Fibroblast of lung (primary cell): ENCODE measurements around the gene UBA3. TPM values are rescaled to one million over a fixed set of nuclear protein-coding genes. Genes with fewer than 3 reads are reported as not detected.

Source experiments
- DNase-seq, 2 donors: peaks; one replicate each; pipeline versions ENCODE4 v3.0.0 to v3.0.0-alpha.2; 2010; ENCODE audit warnings: low read depth in 2 of 2
- H2AFZ ChIP-seq: 2 replicates; pipeline ENCODE4 v1.5.1; 2012; ENCODE audit warnings: low read length, control low read depth, inconsistent platforms
- H3K27ac ChIP-seq: 2 replicates; pipeline ENCODE4 v1.5.1; 2011; ENCODE audit warnings: low read length, control low read depth; ENCODE audit not compliant: insufficient read depth
- H3K27me3 ChIP-seq: 2 replicates; pipeline ENCODE4 v1.5.1; 2011; ENCODE audit warnings: mild to moderate bottlenecking, low read length; ENCODE audit not compliant: control insufficient read depth, insufficient read depth
- H3K36me3 ChIP-seq: 2 replicates; pipeline ENCODE4 v1.5.1; 2011; ENCODE audit warnings: low read length; ENCODE audit not compliant: control insufficient read depth, insufficient read depth
- H3K4me1 ChIP-seq: 2 replicates; pipeline ENCODE4 v1.5.1; 2011; ENCODE audit warnings: low read length; ENCODE audit not compliant: control insufficient read depth, insufficient read depth; ENCODE audit errors: extremely low read depth
- H3K4me2 ChIP-seq: 2 replicates; pipeline ENCODE4 v1.5.1; 2011; ENCODE audit warnings: low read length, control low read depth; ENCODE audit not compliant: insufficient read depth; ENCODE audit errors: extremely low read depth
- H3K4me3 ChIP-seq, 4 experiments: fragments of 200-600 bp in 1 of 4; sonication (generic) in 1 of 4; replicated peaks in 1 of 4; 2 replicates each; pipeline ENCODE4 v1.5.1; 2011 to 2016; ENCODE audit warnings: low read length in 4 of 4, low read depth in 3 of 4, mild to moderate bottlenecking in 3 of 4, control low read depth in 2 of 4, inconsistent platforms in 1 of 4, mixed read lengths in 1 of 4; ENCODE audit not compliant: insufficient read depth in 1 of 4; ENCODE audit errors: control extremely low read depth in 1 of 4
- H3K79me2 ChIP-seq: 2 replicates; pipeline ENCODE4 v1.5.1; 2012; ENCODE audit warnings: mild to moderate bottlenecking, low read length, inconsistent platforms; ENCODE audit not compliant: control insufficient read depth, insufficient read depth
- H3K9ac ChIP-seq: 2 replicates; pipeline ENCODE4 v1.5.1; 2011; ENCODE audit warnings: mild to moderate bottlenecking, low read length, control low read depth; ENCODE audit not compliant: insufficient read depth
- H3K9me3 ChIP-seq: 2 replicates; pipeline ENCODE4 v1.5.1; 2012; ENCODE audit warnings: low read depth, low read length; ENCODE audit not compliant: control insufficient read depth, insufficient read depth
- H4K20me1 ChIP-seq: 2 replicates; pipeline ENCODE4 v1.5.1; 2011; ENCODE audit warnings: low read length; ENCODE audit not compliant: control insufficient read depth, insufficient read depth; ENCODE audit errors: extremely low read depth
- EZH2 ChIP-seq: IDR thresholded peaks from 2 replicates; pipeline ENCODE4 v1.5.1; 2012; ENCODE audit warnings: low read length, control low read depth, mild to moderate bottlenecking; ENCODE audit errors: missing control alignments
- polyA plus RNA-seq, 2 donors: library from polyadenylated mRNA; depleted of rRNA in 1 of 2; stranded (reverse) in 1 of 2; unstranded in 1 of 2; fragments of >200 nt; gene quantifications; 2 replicates each; pipeline ENCODE4 v1.2.1, GENCODE V29; 2011 to 2012; ENCODE audit warnings: missing spikeins in 1 of 2
- total RNA-seq: library from RNA; depleted of rRNA; stranded (reverse); fragments of >200 nt; gene quantifications from 2 replicates; pipeline ENCODE4 v1.2.1, GENCODE V29; 2014
- TF ChIP-seq, protein P1 (sequence below), 2 donors: IDR thresholded peaks in 1 of 2; conservative IDR thresholded peaks in 1 of 2; 1 replicate in 1 of 2; 2 replicates in 1 of 2; pipeline ENCODE4 v1.5.1; 2011 to 2012; ENCODE audit warnings: low read length in 2 of 2, control low read depth in 1 of 2, inconsistent platforms in 1 of 2, low read depth in 1 of 2, mild to moderate bottlenecking in 1 of 2

UBA3 gene
- total and polyA plus RNA-seq, 2 donors (not counting 1 experiment from before 2014, with no cell fraction given), result 93.3 to 95.4 TPM

DNA sequence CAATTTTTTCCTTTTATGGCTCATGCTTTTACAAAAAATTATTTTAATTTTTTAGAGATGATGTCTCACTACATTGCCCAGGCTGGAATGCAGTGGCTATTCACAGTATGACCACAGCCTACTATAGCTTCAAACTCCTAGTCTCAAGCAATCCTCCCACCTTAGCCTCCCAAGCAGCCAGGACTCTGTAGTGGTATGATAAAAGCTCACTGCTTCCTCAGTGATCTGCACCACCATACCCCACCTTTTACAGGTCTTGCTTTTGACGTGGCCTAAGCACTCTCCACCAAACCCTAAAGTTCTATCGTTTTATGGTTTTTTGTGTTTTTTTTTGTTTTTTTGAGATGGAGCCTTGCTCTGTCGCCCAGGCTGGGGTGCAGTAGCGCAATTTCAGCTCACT is 14.0 kb downstream of the UBA3 start:
- Histone ChIP-seq H3K4me1 (no peaks in the 10 kb centered on the region), H3K79me2 (peaks cover 2% of the 10 kb centered on the region), H3K9ac (no peak overlapping the region), H3K27ac (no peak overlapping the region), H3K9me3 (no peaks in the 10 kb centered on the region), H4K20me1 (no peaks in the 10 kb centered on the region), H3K4me3 (no peak overlapping the region), H2AFZ (no peak overlapping the region), H3K4me2 (no peak overlapping the region), H3K36me3 (peaks cover 2% of the 10 kb centered on the region), H3K27me3 (no peaks in the 10 kb centered on the region)
- DNase-seq, result no peak
- TF ChIP-seq EZH2, result no peak
- TF ChIP-seq, protein P1, sequence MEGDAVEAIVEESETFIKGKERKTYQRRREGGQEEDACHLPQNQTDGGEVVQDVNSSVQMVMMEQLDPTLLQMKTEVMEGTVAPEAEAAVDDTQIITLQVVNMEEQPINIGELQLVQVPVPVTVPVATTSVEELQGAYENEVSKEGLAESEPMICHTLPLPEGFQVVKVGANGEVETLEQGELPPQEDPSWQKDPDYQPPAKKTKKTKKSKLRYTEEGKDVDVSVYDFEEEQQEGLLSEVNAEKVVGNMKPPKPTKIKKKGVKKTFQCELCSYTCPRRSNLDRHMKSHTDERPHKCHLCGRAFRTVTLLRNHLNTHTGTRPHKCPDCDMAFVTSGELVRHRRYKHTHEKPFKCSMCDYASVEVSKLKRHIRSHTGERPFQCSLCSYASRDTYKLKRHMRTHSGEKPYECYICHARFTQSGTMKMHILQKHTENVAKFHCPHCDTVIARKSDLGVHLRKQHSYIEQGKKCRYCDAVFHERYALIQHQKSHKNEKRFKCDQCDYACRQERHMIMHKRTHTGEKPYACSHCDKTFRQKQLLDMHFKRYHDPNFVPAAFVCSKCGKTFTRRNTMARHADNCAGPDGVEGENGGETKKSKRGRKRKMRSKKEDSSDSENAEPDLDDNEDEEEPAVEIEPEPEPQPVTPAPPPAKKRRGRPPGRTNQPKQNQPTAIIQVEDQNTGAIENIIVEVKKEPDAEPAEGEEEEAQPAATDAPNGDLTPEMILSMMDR (conservative IDR thresholded peaks at IDR 0.05 in 1 of 2, IDR thresholded peaks at IDR 0.05 in 1 of 2; ENCODE audit: low read depth in 1 of 2, low read length in 2 of 2), result no peak

DNA sequence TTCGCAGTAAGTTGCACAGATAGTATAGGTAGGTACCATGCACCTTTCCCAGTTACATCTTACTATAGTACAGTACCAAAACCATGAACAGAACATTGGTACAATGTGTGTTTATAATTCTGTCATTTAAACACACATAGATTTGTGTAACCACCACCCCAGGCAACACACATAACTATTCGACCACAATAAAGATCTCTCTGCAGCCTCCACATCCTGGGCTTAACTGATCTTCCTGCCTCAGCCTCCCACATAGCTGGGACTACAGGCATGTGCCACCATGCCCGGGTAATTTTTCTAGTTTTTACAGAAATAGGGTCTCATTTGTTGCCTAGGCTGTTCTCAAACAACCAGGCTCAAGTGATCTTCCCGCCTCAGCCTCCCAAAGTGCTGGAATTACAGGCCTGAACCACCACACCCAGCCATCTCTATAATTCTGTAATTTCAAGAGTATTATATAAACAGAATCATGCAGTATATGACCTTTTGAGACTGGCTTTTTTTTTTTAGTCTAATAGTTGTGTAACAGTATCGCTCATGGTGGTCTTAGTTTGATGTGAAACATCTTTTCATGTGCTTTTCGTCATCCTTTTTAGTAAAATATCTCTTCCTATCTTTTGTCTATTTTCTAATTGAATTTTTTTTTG is 14.7 kb downstream of the UBA3 start:
- Histone ChIP-seq H3K36me3 (peaks cover 2% of the 10 kb centered on the region), H4K20me1 (no peaks in the 10 kb centered on the region), H3K9me3 (no peaks in the 10 kb centered on the region), H3K27ac (no peak overlapping the region), H3K4me1 (no peaks in the 10 kb centered on the region), H3K4me3 (no peak overlapping the region), H3K27me3 (no peaks in the 10 kb centered on the region), H3K9ac (no peak overlapping the region), H3K79me2 (no peaks in the 10 kb centered on the region), H3K4me2 (no peak overlapping the region), H2AFZ (no peak overlapping the region)
- TF ChIP-seq EZH2, result no peak
- TF ChIP-seq, protein P1 (conservative IDR thresholded peaks at IDR 0.05 in 1 of 2, IDR thresholded peaks at IDR 0.05 in 1 of 2; ENCODE audit: low read depth in 1 of 2, low read length in 2 of 2), result no peak
- no peak for DNase-seq

DNA sequence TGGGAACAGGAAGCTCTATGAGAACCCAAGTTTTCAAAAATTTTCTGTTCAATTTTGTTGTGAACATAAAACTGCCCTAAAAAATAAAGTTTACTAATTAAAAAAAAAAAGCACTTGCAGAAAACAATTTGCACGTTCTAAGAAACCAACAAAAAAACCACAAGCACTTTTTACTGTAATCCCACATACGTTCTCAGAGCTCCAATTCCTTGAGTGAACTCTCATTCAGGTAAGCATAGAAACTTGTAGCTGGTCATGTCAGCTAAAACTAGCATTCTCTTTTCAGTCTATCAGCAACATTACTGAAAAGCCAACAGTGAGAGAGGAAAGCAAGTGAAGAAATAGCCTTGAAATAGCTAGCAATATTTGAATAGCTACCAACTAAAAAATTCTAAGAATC is 16.5 kb downstream of the UBA3 start:
- H4K20me1 ChIP-seq, result no peaks in the 10 kb centered on the region
- no peak for TF ChIP-seq EZH2
- TF ChIP-seq, protein P1 (conservative IDR thresholded peaks at IDR 0.05 in 1 of 2, IDR thresholded peaks at IDR 0.05 in 1 of 2; ENCODE audit: low read depth in 1 of 2, low read length in 2 of 2), result no peak
- no peaks in the 10 kb centered on the region for H3K79me2 ChIP-seq
- H3K4me2 ChIP-seq, result no peak overlapping the region
- H3K4me1 ChIP-seq, result no peaks in the 10 kb centered on the region
- H3K27me3 ChIP-seq, result no peaks in the 10 kb centered on the region
- no peak overlapping the region for H2AFZ ChIP-seq
- no peaks in the 10 kb centered on the region for H3K9me3 ChIP-seq
- peaks cover 5% of the 10 kb centered on the region for H3K36me3 ChIP-seq
- no peak overlapping the region for H3K27ac ChIP-seq
- no peak overlapping the region for H3K4me3 ChIP-seq
- H3K9ac ChIP-seq, result no peak overlapping the region
- DNase-seq, result no peak
